ENCODE measurements around the gene PBX3. TPM values are rescaled to one million over a fixed set of nuclear protein-coding genes. Genes with fewer than 3 reads are reported as not detected.

The PBX3 gene
- total and polyA plus RNA-seq, 10 of the 15 experiments (the other 5 are each of a cell fraction or from before 2014, with no cell fraction given) = 6.7 to 146 (median 22.2) TPM

DNA sequence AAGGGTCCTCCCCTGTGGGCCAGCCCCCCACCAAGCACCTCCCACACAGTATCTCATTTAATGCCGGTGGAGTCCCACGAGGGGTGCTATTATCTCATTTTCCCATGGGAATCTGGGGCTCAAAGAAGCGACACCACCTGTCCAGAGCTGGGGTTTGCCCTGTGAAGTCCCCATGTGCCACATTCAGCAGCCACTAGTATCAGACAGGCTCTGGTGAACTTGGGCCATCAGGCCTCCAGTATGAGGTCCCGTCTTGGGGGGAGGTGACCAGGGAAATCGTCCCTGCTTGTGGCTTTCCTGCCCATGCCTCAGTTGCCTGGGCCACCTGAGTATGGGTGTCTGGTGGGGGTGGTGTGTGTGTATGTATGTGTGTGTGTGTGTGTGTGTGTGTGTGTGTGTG, 222.7 kb downstream of the PBX3 start:
- Histone ChIP-seq H3K4me1 (ENCODE audit: control insufficient read depth, insufficient read depth, low read length) (no peaks in the 10 kb centered on the region), H3K9me3 (replicated peaks; ENCODE audit: control insufficient read depth, insufficient read depth, low read length) (no peaks in the 10 kb centered on the region; the same call in 2 of the 3 replicates), H3K9ac (ENCODE audit: control insufficient read depth, insufficient read depth, low read length) (no peak overlapping the region), H3K36me3 (ENCODE audit: control insufficient read depth in 2 of 2, insufficient read depth in 2 of 2, low read length in 1 of 2) (peaks cover 4 to 14% of the 10 kb centered on the region in 2 experiments; a peak in 3 of 4 replicates), H3K79me2 (ENCODE audit: control insufficient read depth, insufficient read depth, low read length) (no peaks in the 10 kb centered on the region), H3K4me2 (ENCODE audit: control insufficient read depth, insufficient read depth) (no peak overlapping the region), H2AFZ (ENCODE audit: control insufficient read depth, low read depth, low read length) (no peak overlapping the region), H3K27ac (ENCODE audit: control insufficient read depth, insufficient read depth) (no peak overlapping the region), H3K27me3 (replicated peaks in 1 of 2; ENCODE audit: control insufficient read depth in 2 of 2, insufficient read depth in 2 of 2, low read length in 1 of 2) (no peaks in the 10 kb centered on the region), H4K20me1 (ENCODE audit: control insufficient read depth, insufficient read depth) (no peaks in the 10 kb centered on the region), H3K4me3 (no peak overlapping the region)
- in situ Hi-C loops (cut with MboI) (no loop called here), intact Hi-C loops (cut with micrococcal nuclease; ENCODE audit: unreplicated experiment) (no loop called here)
- ATAC-seq (peak; percentile 67), DNase-seq (ENCODE audit: low read depth, low spot score) (no peak), FAIRE-seq (no peak)
- no TSS peak for BruUV-seq (replicated peaks)
- 17% methylated on average over 5 of the region's 5 CpGs for WGBS (ENCODE audit: insufficient coverage, insufficient replicate concordance, low lambda C conversion rate, missing lambda C conversion rate)
- TF ChIP-seq BMI1 (IDR thresholded peaks at IDR 0.05; ENCODE audit: borderline replicate concordance) = no peak
- TF ChIP-seq IKZF2 (IDR thresholded peaks at IDR 0.05) = peak in 1 of 2 experiments; percentile 26; a peak in 1 of 4 replicates
- peak; percentile 45 for TF ChIP-seq MEF2B (IDR thresholded peaks at IDR 0.05; ENCODE audit: partially characterized antibody, poor library complexity, severe bottlenecking)
- TF ChIP-seq RUNX3 (IDR thresholded peaks at IDR 0.05; ENCODE audit: low read length) = no peak
- 0 out of 3 replicates have a peak, but pooled peaks have one; percentile 5 for TF ChIP-seq POU2F2 (IDR thresholded peaks at IDR 0.05; ENCODE audit: borderline replicate concordance, low read depth, low read length)
- TF ChIP-seq IKZF1 (conservative IDR thresholded peaks at IDR 0.05) = 0 out of 2 replicates have a peak, but pooled peaks have one; percentile 45
- no peak for TF ChIP-seq GABPA (IDR thresholded peaks at IDR 0.05; ENCODE audit: low read depth)
- POLR2A ChIA-PET = no interaction called here
- SMC1A ChIA-PET (ENCODE audit: uncharacterized antibody, unreplicated experiment) = no interaction called here
- RAD21 ChIA-PET (ENCODE audit: unreplicated experiment) = no interaction called here
- CTCF ChIA-PET = interaction anchor here (0.7 to 1.2 kb wide), 2 partner anchors 50 to 502 kb away, joined by 3 read pairs; no protein-coding TSS in a partner anchor

DNA sequence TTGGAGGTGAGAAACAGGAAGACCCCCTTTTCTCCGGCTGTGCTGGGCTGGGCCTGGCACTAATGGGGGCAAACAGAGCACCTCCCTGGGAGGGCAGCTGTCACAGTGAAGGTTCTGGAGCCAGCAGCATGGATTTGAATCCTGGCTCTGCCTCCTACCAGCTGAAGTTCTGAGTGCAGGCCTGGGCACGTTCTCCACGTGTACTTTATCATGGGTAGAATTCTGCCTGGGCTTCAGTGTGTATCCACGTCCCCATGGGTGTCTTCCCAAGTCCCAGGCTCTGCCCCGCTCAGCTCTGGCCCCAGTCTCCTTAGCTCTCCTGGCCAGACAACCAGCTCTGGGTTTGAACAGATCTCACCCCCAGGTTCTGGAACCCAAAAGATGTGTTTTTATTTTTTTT, 223.2 kb downstream of the PBX3 start:
- Histone ChIP-seq H3K9ac (ENCODE audit: control insufficient read depth, insufficient read depth, low read length) (no peak overlapping the region), H3K36me3 (ENCODE audit: control insufficient read depth in 2 of 2, insufficient read depth in 2 of 2, low read length in 1 of 2) (peaks cover 1 to 13% of the 10 kb centered on the region in 2 experiments; a peak in 3 of 4 replicates), H3K27ac (ENCODE audit: control insufficient read depth, insufficient read depth) (no peak overlapping the region), H3K4me3 (no peak overlapping the region), H2AFZ (ENCODE audit: control insufficient read depth, low read depth, low read length) (no peak overlapping the region), H3K27me3 (replicated peaks in 1 of 2; ENCODE audit: control insufficient read depth in 2 of 2, insufficient read depth in 2 of 2, low read length in 1 of 2) (no peaks in the 10 kb centered on the region), H3K4me2 (ENCODE audit: control insufficient read depth, insufficient read depth) (no peak overlapping the region), H4K20me1 (ENCODE audit: control insufficient read depth, insufficient read depth) (no peaks in the 10 kb centered on the region), H3K4me1 (ENCODE audit: control insufficient read depth, insufficient read depth, low read length) (no peaks in the 10 kb centered on the region), H3K9me3 (replicated peaks; ENCODE audit: control insufficient read depth, insufficient read depth, low read length) (no peaks in the 10 kb centered on the region; the same call in 2 of the 3 replicates), H3K79me2 (ENCODE audit: control insufficient read depth, insufficient read depth, low read length) (no peaks in the 10 kb centered on the region)
- no TSS peak for BruUV-seq (replicated peaks)
- in situ Hi-C loops (cut with MboI) (no loop called here), intact Hi-C loops (cut with micrococcal nuclease; ENCODE audit: unreplicated experiment) (no loop called here)
- SMC1A ChIA-PET (ENCODE audit: uncharacterized antibody, unreplicated experiment) = no interaction called here
- CTCF ChIA-PET = interaction anchor here (0.7 to 1.2 kb wide), 2 partner anchors 51 to 502 kb away, joined by 3 read pairs; no protein-coding TSS in a partner anchor
- RAD21 ChIA-PET (ENCODE audit: unreplicated experiment) = no interaction called here
- FAIRE-seq (no peak), ATAC-seq (no peak), DNase-seq (ENCODE audit: low read depth, low spot score) (no peak)
- WGBS (ENCODE audit: insufficient coverage, insufficient replicate concordance, low lambda C conversion rate, missing lambda C conversion rate) = 71% methylated on average over 5 of the region's 5 CpGs
- POLR2A ChIA-PET = no interaction called here
- TF ChIP-seq, protein P1, sequence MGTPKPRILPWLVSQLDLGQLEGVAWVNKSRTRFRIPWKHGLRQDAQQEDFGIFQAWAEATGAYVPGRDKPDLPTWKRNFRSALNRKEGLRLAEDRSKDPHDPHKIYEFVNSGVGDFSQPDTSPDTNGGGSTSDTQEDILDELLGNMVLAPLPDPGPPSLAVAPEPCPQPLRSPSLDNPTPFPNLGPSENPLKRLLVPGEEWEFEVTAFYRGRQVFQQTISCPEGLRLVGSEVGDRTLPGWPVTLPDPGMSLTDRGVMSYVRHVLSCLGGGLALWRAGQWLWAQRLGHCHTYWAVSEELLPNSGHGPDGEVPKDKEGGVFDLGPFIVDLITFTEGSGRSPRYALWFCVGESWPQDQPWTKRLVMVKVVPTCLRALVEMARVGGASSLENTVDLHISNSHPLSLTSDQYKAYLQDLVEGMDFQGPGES (IDR thresholded peaks at IDR 0.05) = no peak
- TF ChIP-seq EED (IDR thresholded peaks at IDR 0.05; ENCODE audit: low read depth) = no peak
- TF ChIP-seq, protein P2, sequence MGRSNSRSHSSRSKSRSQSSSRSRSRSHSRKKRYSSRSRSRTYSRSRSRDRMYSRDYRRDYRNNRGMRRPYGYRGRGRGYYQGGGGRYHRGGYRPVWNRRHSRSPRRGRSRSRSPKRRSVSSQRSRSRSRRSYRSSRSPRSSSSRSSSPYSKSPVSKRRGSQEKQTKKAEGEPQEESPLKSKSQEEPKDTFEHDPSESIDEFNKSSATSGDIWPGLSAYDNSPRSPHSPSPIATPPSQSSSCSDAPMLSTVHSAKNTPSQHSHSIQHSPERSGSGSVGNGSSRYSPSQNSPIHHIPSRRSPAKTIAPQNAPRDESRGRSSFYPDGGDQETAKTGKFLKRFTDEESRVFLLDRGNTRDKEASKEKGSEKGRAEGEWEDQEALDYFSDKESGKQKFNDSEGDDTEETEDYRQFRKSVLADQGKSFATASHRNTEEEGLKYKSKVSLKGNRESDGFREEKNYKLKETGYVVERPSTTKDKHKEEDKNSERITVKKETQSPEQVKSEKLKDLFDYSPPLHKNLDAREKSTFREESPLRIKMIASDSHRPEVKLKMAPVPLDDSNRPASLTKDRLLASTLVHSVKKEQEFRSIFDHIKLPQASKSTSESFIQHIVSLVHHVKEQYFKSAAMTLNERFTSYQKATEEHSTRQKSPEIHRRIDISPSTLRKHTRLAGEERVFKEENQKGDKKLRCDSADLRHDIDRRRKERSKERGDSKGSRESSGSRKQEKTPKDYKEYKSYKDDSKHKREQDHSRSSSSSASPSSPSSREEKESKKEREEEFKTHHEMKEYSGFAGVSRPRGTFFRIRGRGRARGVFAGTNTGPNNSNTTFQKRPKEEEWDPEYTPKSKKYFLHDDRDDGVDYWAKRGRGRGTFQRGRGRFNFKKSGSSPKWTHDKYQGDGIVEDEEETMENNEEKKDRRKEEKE (IDR thresholded peaks at IDR 0.05) = no peak
- TF ChIP-seq MYC (IDR thresholded peaks at IDR 0.05; ENCODE audit: insufficient read depth, insufficient read length, insufficient replicate concordance, low read length, severe bottlenecking) = no peak
- TF ChIP-seq, protein P3, sequence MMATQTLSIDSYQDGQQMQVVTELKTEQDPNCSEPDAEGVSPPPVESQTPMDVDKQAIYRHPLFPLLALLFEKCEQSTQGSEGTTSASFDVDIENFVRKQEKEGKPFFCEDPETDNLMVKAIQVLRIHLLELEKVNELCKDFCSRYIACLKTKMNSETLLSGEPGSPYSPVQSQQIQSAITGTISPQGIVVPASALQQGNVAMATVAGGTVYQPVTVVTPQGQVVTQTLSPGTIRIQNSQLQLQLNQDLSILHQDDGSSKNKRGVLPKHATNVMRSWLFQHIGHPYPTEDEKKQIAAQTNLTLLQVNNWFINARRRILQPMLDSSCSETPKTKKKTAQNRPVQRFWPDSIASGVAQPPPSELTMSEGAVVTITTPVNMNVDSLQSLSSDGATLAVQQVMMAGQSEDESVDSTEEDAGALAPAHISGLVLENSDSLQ (IDR thresholded peaks at IDR 0.05) = no peak
- TF ChIP-seq SUZ12 (IDR thresholded peaks at IDR 0.05; ENCODE audit: unreplicated experiment) = no peak
